Measurements from ENCODE around the gene OPCML.

Gene OPCML

DNA sequence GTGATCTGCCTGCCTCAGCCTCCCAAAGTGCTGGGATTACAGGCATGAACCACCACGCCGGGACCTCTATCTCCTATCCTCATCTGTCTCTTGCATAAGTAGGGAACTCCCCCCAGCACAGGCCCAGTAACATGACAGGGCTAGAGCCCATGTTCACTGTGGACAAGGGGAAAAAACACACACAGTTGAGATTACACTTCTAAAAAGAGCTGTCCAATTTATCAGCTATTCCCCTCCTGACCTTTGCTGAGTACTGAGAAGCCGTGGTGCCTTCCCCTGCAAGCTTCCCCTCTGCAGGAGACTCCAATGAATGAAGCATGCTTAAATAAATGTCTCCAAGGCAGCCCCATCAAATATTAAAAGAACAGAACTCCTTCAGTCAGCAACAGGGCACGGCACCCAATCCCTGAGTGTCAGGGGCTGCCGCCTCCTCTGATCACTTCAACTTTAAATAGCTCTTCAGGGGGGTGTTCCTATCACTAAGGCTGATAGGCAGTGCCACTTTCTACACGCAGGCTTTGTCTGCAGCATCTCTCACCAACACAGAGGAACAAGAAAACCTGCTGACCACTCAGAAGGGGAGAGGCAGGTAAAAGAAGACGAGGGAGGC is 385.5 kb downstream of the OPCML start:
- no peak for DNase-seq (ENCODE audit: low read depth in 1 of 2, low spot score in 1 of 2)

GRCh38 chr11:133137939-133138338 is 394.4 kb downstream of the OPCML start:
- no peak for DNase-seq (ENCODE audit: low read depth in 1 of 2, low spot score in 1 of 2)

- DNase-seq (ENCODE audit: low read depth in 1 of 2, low spot score in 1 of 2) = no peak
These were observed 395.0 kb downstream of the OPCML start for GRCh38 chr11:133137270-133137669.

GRCh38 chr11:133136376-133136775 is 395.9 kb downstream of the OPCML start:
- no peak for DNase-seq (ENCODE audit: low read depth in 1 of 2, low spot score in 1 of 2)

GRCh38 chr11:133134314-133135173 is 397.8 kb downstream of the OPCML start:
- DNase-seq (ENCODE audit: low read depth in 1 of 2, low spot score in 1 of 2) = no peak

DNA sequence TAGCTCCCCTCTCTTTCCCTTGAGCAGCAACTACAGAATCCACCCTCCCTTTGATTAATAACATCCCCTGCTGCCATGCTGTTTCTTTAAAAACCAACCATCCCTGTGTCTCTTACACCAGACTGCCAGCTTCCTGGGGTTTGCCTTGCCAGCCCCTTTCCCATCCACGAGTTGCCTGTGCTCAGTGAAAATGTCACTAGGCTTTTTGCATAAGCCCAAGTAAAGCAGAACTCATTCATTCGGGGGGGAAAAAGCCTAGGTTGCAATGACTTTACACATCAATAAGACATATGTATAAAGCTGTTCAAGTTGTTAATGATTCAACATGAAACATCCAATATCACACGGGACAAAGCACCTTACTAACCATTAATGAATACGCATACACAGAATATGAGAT is 398.7 kb downstream of the OPCML start:
- no peak for DNase-seq (ENCODE audit: low read depth in 1 of 2, low spot score in 1 of 2)

GRCh38 chr11:133133050-133133449 is 399.3 kb downstream of the OPCML start:
- DNase-seq (ENCODE audit: low read depth in 1 of 2, low spot score in 1 of 2) = no peak

DNA sequence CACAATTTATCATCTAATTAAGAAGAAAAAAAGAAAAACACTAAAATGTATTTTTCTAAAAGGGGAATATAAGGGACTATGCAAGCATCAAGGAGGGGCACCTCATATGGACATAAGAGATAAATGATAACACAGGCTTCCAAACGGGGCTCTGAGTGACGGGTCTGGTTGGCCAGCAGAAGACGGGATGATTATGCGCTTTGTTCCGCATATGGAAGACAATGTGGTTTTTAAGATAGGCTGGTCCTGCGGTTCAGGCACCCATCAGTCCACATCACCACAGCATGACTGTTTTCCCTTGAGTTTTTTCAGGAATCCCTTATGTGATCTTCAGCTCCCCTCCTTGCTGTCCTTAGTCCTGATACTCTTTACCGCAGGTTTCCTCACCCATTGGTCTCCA is 404.6 kb downstream of the OPCML start:
- DNase-seq (ENCODE audit: low read depth in 1 of 2, low spot score in 1 of 2) = no peak

GRCh38 chr11:133123796-133124195 is 408.5 kb downstream of the OPCML start:
- DNase-seq (ENCODE audit: low read depth in 1 of 2, low spot score in 1 of 2) = no peak

GRCh38 chr11:133123366-133123765 is 408.9 kb downstream of the OPCML start:
- DNase-seq (ENCODE audit: low read depth in 1 of 2, low spot score in 1 of 2) = no peak

DNA sequence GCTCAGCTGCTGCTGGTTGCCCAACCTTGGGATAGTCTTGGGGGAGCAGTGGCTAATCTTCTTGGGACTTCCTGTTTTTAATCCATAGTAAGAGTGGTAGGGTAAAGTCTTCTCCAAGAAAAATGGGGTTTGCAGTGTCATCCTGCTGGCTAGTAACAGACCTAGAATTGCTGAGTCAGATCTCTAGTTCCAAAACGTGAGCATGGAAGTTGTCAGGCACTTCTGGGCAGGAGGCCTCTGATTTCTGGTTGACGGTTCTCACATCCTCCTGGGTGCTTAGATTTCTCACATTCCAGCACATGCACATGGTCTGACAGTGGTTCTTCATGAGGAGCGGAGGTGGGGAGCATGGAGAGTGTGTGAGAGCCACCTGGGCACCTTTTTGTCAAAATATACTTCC is 410.0 kb downstream of the OPCML start:
- no peak for DNase-seq (ENCODE audit: low read depth in 1 of 2, low spot score in 1 of 2)

- DNase-seq (ENCODE audit: low read depth in 1 of 2, low spot score in 1 of 2) = no peak
These were observed 413.6 kb downstream of the OPCML start for GRCh38 chr11:133118563-133119268.

GRCh38 chr11:133115099-133115498 is 417.2 kb downstream of the OPCML start:
- DNase-seq (ENCODE audit: low read depth in 1 of 2, low spot score in 1 of 2) = no peak

GRCh38 chr11:133107763-133108162 is 424.5 kb downstream of the OPCML start:
- DNase-seq (ENCODE audit: low read depth in 1 of 2, low spot score in 1 of 2) = no peak

GRCh38 chr11:133107136-133107535 is 425.2 kb downstream of the OPCML start:
- no peak for DNase-seq (ENCODE audit: low read depth in 1 of 2, low spot score in 1 of 2)

DNA sequence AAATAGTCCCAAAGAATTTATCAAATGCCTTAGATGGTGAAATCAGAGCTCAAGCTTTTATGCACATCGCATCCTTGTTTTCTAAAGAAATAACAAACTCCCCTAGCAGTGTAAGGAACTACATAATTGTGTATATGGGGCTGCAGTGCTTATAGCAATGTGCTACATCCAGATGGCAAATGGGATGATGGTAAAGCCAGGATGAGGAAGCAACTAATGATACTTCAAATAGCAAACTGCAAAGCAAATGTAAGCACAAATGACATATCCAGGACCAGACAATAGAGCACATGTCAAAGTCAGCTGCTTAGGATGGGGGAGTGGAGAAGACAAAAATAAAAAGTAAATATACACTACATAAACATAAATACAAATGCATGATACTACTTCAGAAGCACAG is 425.9 kb downstream of the OPCML start:
- no peak for DNase-seq (ENCODE audit: low read depth in 1 of 2, low spot score in 1 of 2)

DNA sequence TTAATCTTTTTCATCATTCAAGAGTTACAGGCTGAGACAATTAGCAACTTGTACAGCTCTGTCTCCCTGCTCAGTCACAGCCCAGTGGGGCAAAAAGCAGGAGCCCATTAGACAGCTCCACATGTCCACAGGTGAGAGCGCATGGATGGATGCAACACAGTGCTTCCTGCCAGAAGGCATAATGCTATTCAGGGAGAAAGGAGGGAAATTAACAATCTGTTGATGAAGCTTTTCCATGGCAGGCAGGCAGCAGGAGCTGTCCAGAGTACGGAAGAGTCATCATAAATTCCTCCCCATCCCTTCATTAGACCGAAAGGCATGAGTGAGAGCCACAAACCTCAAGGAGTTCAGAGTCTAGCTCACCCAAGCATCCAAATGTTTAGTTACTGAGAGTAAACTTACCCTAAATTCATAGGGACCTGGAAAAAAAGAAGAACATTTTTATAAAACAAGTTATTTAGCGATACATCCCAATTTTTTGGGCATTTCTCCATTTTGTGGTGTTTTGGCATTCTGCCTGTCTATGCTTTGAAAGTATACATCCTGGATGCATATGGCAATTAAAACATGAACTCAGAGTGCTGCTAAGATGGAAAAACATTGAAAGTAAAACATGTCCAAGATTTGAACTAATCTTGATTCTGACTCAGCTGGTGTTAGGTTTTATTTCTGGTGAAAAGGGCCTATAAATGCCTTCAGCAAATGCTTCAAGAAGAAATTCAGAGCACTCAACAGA is 428.1 kb downstream of the OPCML start:
- no peak for DNase-seq (ENCODE audit: low read depth in 1 of 2, low spot score in 1 of 2)

- no peak for DNase-seq (ENCODE audit: low read depth in 1 of 2, low spot score in 1 of 2)
These were observed 435.3 kb downstream of the OPCML start for GRCh38 chr11:133096981-133097380.

GRCh38 chr11:133086518-133086917 is 445.8 kb downstream of the OPCML start:
- DNase-seq (ENCODE audit: low read depth in 1 of 2, low spot score in 1 of 2) = no peak

- DNase-seq (ENCODE audit: low read depth in 1 of 2, low spot score in 1 of 2) = peak in 1 of 2 donors; percentile 12
These were observed 449.3 kb downstream of the OPCML start for GRCh38 chr11:133082841-133083488.

- no peak for DNase-seq (ENCODE audit: low read depth in 1 of 2, low spot score in 1 of 2)
These were observed 449.9 kb downstream of the OPCML start for GRCh38 chr11:133082453-133082781.
